Omental fat pad (tissue), 4 donors: ENCODE results near the gene ATP6AP1. TPM values are rescaled to one million over a fixed set of nuclear protein-coding genes. Genes with fewer than 3 reads are reported as not detected.

Experiments
- ATAC-seq: fragments of 150-250 bp; one replicate; pipeline ENCODE4 v1.9.1; 2016; ENCODE audit warnings: mild to moderate bottlenecking, moderate library complexity; ENCODE audit not compliant: low FRiP score
- DNase-seq: peaks from one replicate; pipeline ENCODE4 v3.0.0-alpha.2; 2019; ENCODE audit warnings: low spot score
- total RNA-seq, 4 donors: library from RNA; depleted of rRNA; stranded (reverse); fragments of >200 nt; gene quantifications; one replicate each; pipeline ENCODE4 v1.1.0, GENCODE V29; 2016
- TF ChIP-seq, protein P1 (sequence below), 3 donors: fragments of 450-650 bp; IDR thresholded peaks; one replicate each; pipeline ENCODE4 v1.5.1; 2016 to 2017; ENCODE audit warnings: antibody characterized with exemption in 3 of 3, mild to moderate bottlenecking in 3 of 3, moderate library complexity in 2 of 3

Gene ATP6AP1
- total RNA-seq, 4 donors from 2014 or later: 23.8 to 51.8 (median 37.2) TPM

DNA sequence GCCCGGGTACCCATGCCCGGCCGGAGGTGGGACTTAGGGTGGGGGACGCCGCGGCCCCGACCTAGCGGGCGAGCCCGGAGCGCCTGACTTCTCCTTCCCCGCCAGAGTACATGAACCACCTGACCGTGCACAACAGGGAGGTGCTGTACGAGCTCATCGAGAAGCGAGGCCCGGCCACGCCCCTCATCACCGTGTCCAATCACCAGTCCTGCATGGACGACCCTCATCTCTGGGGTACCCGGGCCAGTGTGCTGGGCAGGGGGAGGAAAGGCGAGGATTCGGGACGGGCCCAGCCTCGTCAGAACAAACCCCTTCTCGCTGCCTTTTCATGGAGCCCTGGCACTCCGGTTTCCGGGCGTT is 16.5 kb upstream of the ATP6AP1 start:
- no peak for DNase-seq
- TF ChIP-seq, protein P1, sequence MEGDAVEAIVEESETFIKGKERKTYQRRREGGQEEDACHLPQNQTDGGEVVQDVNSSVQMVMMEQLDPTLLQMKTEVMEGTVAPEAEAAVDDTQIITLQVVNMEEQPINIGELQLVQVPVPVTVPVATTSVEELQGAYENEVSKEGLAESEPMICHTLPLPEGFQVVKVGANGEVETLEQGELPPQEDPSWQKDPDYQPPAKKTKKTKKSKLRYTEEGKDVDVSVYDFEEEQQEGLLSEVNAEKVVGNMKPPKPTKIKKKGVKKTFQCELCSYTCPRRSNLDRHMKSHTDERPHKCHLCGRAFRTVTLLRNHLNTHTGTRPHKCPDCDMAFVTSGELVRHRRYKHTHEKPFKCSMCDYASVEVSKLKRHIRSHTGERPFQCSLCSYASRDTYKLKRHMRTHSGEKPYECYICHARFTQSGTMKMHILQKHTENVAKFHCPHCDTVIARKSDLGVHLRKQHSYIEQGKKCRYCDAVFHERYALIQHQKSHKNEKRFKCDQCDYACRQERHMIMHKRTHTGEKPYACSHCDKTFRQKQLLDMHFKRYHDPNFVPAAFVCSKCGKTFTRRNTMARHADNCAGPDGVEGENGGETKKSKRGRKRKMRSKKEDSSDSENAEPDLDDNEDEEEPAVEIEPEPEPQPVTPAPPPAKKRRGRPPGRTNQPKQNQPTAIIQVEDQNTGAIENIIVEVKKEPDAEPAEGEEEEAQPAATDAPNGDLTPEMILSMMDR (IDR thresholded peaks at IDR 0.05): no peak
- no peak for ATAC-seq

DNA sequence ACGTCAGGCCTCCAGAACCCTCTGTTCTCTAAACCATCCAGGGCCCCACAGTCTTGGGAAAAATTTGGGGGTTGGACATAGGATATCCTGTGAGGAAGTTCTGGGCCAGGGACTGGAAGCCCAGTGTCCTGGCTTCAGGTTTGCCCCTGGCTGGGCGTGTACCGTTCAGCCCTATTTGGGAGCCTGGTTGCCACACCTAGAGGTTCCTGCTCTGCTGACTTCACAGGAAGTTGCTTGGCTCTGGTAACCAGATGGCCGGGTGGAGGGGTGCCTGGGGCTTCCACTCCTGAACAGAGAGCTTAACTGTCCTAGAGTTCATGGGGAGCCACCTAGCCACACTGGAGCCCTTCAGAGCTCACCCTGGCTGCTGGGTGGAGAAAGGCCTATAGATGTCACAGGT is 16.0 kb upstream of the ATP6AP1 start:
- DNase-seq (no peak), ATAC-seq (no peak)

GRCh38 chrX:154413142-154413541 is 15.3 kb upstream of the ATP6AP1 start:
- TF ChIP-seq, protein P1 (IDR thresholded peaks at IDR 0.05): no peak
- ATAC-seq (no peak), DNase-seq (no peak)

More for the DNA sequence above, 16.0 kb upstream of the ATP6AP1 start:
- TF ChIP-seq, protein P1 (IDR thresholded peaks at IDR 0.05): no peak

GRCh38 chrX:154417157-154417556 is 11.3 kb upstream of the ATP6AP1 start:
- TF ChIP-seq, protein P1 (IDR thresholded peaks at IDR 0.05): no peak
- no peak for DNase-seq
- ATAC-seq: no peak

DNA sequence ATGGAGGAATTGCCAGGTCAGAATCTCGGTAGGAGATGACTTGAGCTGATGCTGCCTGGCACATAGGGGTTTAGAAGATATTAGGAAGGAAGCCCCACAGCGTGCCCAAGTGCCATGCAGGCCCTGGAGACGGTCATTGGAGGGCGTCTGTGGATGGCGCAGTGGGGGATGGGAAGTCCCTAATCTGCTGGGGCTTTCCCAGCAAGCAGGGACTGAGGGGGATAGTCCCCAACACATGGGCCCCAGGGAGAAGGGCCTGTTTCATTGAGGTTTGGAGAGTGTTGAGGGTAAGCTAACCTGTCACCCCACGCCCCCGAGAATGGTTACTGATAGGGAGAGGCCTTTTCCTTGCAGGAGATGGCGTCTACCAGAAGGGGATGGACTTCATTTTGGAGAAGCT is 9.3 kb upstream of the ATP6AP1 start:
- DNase-seq (no peak), ATAC-seq (no peak)
- TF ChIP-seq, protein P1 (IDR thresholded peaks at IDR 0.05): no peak

GRCh38 chrX:154419688-154420401 is 8.6 kb upstream of the ATP6AP1 start:
- TF ChIP-seq, protein P1 (IDR thresholded peaks at IDR 0.05): no peak
- DNase-seq: no peak

DNA sequence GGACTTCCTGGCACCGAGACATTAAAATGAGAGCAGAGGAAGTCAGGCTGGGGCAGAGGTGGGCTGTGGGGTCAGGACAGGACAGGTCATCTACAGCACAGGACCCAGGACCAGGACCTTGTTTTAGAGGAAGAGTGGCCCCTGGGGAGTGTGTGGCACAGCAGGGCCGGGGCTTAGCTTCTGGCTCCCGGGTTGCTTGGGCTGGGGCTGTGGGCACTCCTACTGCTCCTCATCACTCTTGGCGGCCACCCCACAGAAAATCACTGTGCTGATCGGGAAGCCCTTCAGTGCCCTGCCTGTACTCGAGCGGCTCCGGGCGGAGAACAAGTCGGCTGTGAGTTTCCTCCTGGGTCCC is 8.1 kb upstream of the ATP6AP1 start:
- DNase-seq (no peak), ATAC-seq (no peak)
- TF ChIP-seq, protein P1 (IDR thresholded peaks at IDR 0.05): no peak

More at GRCh38 chrX:154419688-154420401, 8.6 kb upstream of the ATP6AP1 start:
- no peak for ATAC-seq
